PC-9 (cell line): Measurements from ENCODE around the gene UBE4B. TPM values are rescaled to one million over a fixed set of nuclear protein-coding genes. Genes with fewer than 3 reads are reported as not detected.

Experiments
- BruUV-seq: library from RNA; stranded (reverse); fragments of 400-500 nt; replicated peaks from 2 replicates; lab custom pipeline; 2021; lab: Mats Ljungman, UMichigan
- CTCF ChIA-PET: fragments of 300-600 bp; sonication (Branson Sonifier 250); formaldehyde crosslinking; loops from one replicate; lab custom pipeline; 2022; ENCODE audit warnings: antibody characterized with exemption; lab: Charles Lee
- POLR2A ChIA-PET: fragments of 300-600 bp; sonication (Branson Sonifier 250); formaldehyde crosslinking; loops from one replicate; lab custom pipeline; 2022; ENCODE audit warnings: antibody characterized with exemption; ENCODE audit not compliant: unreplicated experiment; lab: Charles Lee
- DNase-seq, 2 experiments: peaks; one replicate each; pipeline versions ENCODE4 v3.0.0 to v3.0.0-alpha.2; 2015 to 2022; ENCODE audit warnings: mixed read lengths in 1 of 2
- H2AFZ ChIP-seq: fragments of 200-600 bp; sonication (generic); 2 replicates; pipeline ENCODE4 v1.8.1; 2017; ENCODE audit warnings: antibody characterized with exemption
- H3F3A ChIP-seq: fragments of 200-600 bp; sonication (generic); 2 replicates; pipeline ENCODE4 v1.8.1; 2017; ENCODE audit warnings: antibody characterized with exemption, mild to moderate bottlenecking, low read depth; ENCODE audit not compliant: insufficient read depth
- H3K27ac ChIP-seq: fragments of 200-600 bp; sonication (generic); 2 replicates; pipeline ENCODE4 v1.6.1; 2016; ENCODE audit warnings: mixed run types
- H3K27me3 ChIP-seq: fragments of 200-600 bp; sonication (generic); 2 replicates; pipeline ENCODE4 v1.6.1; 2016; ENCODE audit warnings: low read depth, mixed run types; ENCODE audit not compliant: insufficient read depth
- H3K36me3 ChIP-seq: fragments of 200-600 bp; sonication (generic); 2 replicates; pipeline ENCODE4 v1.6.1; 2016; ENCODE audit warnings: low read depth, mixed run types
- H3K4me1 ChIP-seq: fragments of 200-600 bp; sonication (generic); replicated peaks from 2 replicates; pipeline ENCODE4 v1.6.1; 2016; ENCODE audit warnings: mixed run types; ENCODE audit not compliant: insufficient read depth
- H3K4me2 ChIP-seq: fragments of 200-600 bp; sonication (generic); 2 replicates; pipeline ENCODE4 v1.6.1; 2017; ENCODE audit warnings: mixed run types
- H3K4me3 ChIP-seq: fragments of 200-600 bp; sonication (generic); 2 replicates; pipeline ENCODE4 v1.6.1; 2016; ENCODE audit warnings: mixed run types
- H3K79me2 ChIP-seq: fragments of 200-600 bp; sonication (generic); 2 replicates; pipeline ENCODE4 v1.6.1; 2017; ENCODE audit warnings: low read depth, mixed run types
- H3K9me2 ChIP-seq: fragments of 200-600 bp; sonication (generic); 2 replicates; pipeline ENCODE4 v1.8.1; 2017; ENCODE audit warnings: mild to moderate bottlenecking; ENCODE audit not compliant: insufficient read depth
- H3K9me3 ChIP-seq: fragments of 200-600 bp; sonication (generic); 2 replicates; pipeline ENCODE4 v1.8.1; 2016; ENCODE audit warnings: low read depth; ENCODE audit not compliant: insufficient read depth
- H4K20me1 ChIP-seq: fragments of 200-600 bp; sonication (generic); 2 replicates; pipeline ENCODE4 v1.8.1; 2017; ENCODE audit not compliant: insufficient read depth
- CTCF ChIP-seq: fragments of 200-600 bp; sonication (generic); conservative IDR thresholded peaks from 2 replicates; pipeline ENCODE4 v1.6.1; 2017; ENCODE audit warnings: mixed run types, antibody characterized with exemption, mild to moderate bottlenecking, moderate library complexity
- EZH2 ChIP-seq: fragments of 200-600 bp; sonication (generic); IDR thresholded peaks from 2 replicates; pipeline ENCODE4 v1.8.0; 2017; ENCODE audit warnings: antibody characterized with exemption, low read depth
- intact Hi-C: fragments of 100-400 bp; cut with micrococcal nuclease; formaldehyde crosslinking; loops from one replicate; pipeline ENCODE4 v1.10.0; 2022; ENCODE audit not compliant: unreplicated experiment
- total RNA-seq: library from RNA; stranded (reverse); gene quantifications from 2 replicates; pipeline ENCODE4 v1.2.3, GENCODE V29; 2021

UBE4B gene
- total RNA-seq, 1 experiment from 2014 or later, result 59.1 TPM

- H3K79me2 ChIP-seq, result no peaks in the 10 kb centered on the region
- no peaks in the 10 kb centered on the region; the same call in 1 of the 2 replicates for H3K9me2 ChIP-seq
- ChIA-PET CTCF (no interaction called here), POLR2A (no interaction called here)
- no peak overlapping the region for H2AFZ ChIP-seq
- peaks cover 2% of the 10 kb centered on the region; the same call in 1 of the 2 replicates for H3F3A ChIP-seq
- no TSS peak for BruUV-seq
- no peak overlapping the region for H3K4me3 ChIP-seq
- peaks cover 7% of the 10 kb centered on the region; the same call in 1 of the 2 replicates for H3K36me3 ChIP-seq
- peaks cover under 1% of the 10 kb centered on the region; the same call in 1 of the 2 replicates for H3K4me1 ChIP-seq
- H3K4me2 ChIP-seq, result no peak overlapping the region
- DNase-seq, result no peak
- TF ChIP-seq CTCF (0 out of 2 replicates have a peak, but pooled peaks have one; percentile 36), EZH2 (no peak)
- H4K20me1 ChIP-seq, result no peaks in the 10 kb centered on the region
- H3K9me3 ChIP-seq, result no peaks in the 10 kb centered on the region
- no peak overlapping the region for H3K27ac ChIP-seq
- intact Hi-C loops, result no loop called here
- no peaks in the 10 kb centered on the region for H3K27me3 ChIP-seq
Measured at GRCh38 chr1:10101929-10102328, 69.2 kb downstream of the UBE4B start.

GRCh38 chr1:10103193-10103592 lies 70.4 kb downstream of the UBE4B start:
- H2AFZ ChIP-seq, result no peak overlapping the region
- no peak overlapping the region for H3K27ac ChIP-seq
- TF ChIP-seq EZH2 (no peak), CTCF (no peak)
- H3K9me2 ChIP-seq, result no peaks in the 10 kb centered on the region; the same call in 1 of the 2 replicates
- ChIA-PET POLR2A (no interaction called here), CTCF (interaction anchor here (0.7 kb wide), 1 partner anchor 878 kb away, joined by 3 read pairs; no protein-coding TSS in a partner anchor)
- H3K27me3 ChIP-seq, result no peaks in the 10 kb centered on the region
- no peak for DNase-seq
- H3F3A ChIP-seq, result peaks cover 13% of the 10 kb centered on the region
- peaks cover 13% of the 10 kb centered on the region for H3K4me1 ChIP-seq
- peaks cover 7% of the 10 kb centered on the region; the same call in 1 of the 2 replicates for H3K36me3 ChIP-seq
- no peaks in the 10 kb centered on the region for H3K79me2 ChIP-seq
- no peaks in the 10 kb centered on the region for H4K20me1 ChIP-seq
- no peak overlapping the region for H3K4me2 ChIP-seq
- no peak overlapping the region for H3K4me3 ChIP-seq
- BruUV-seq, result no TSS peak
- H3K9me3 ChIP-seq, result no peaks in the 10 kb centered on the region
- intact Hi-C loops, result no loop called here

GRCh38 chr1:10104834-10105233 lies 72.1 kb downstream of the UBE4B start:
- Histone ChIP-seq H3K4me1 (peaks cover 23% of the 10 kb centered on the region), H3K9me3 (no peaks in the 10 kb centered on the region), H3K27me3 (no peaks in the 10 kb centered on the region), H3K27ac (no peak overlapping the region), H3K4me2 (no peak overlapping the region), H2AFZ (no peak overlapping the region), H3F3A (peaks cover 24% of the 10 kb centered on the region), H3K79me2 (no peaks in the 10 kb centered on the region), H3K4me3 (no peak overlapping the region), H4K20me1 (no peaks in the 10 kb centered on the region), H3K9me2 (no peaks in the 10 kb centered on the region; the same call in 1 of the 2 replicates), H3K36me3 (peaks cover 7% of the 10 kb centered on the region; the same call in 1 of the 2 replicates)
- intact Hi-C loops, result no loop called here
- no TSS peak for BruUV-seq
- POLR2A ChIA-PET, result no interaction called here
- DNase-seq, result no peak
- CTCF ChIA-PET, result no interaction called here
- TF ChIP-seq EZH2 (no peak), CTCF (no peak)
